Activated CD8-positive, alpha-beta memory T cell treated with anti-CD3 and anti-CD28 coated beads, Interleukin-2, amount 50 U/mL, for 48 hours (primary cell): ENCODE data around the gene TNC.
A peak's percentile ranks its signal among the peaks of the same experiment; 100 is the strongest.

Experiments used
- DNase-seq: peaks from one replicate; pipeline ENCODE4 v3.0.0-alpha.2; 2020

TNC gene

GRCh38 chr9:115042781-115043509, 75.0 kb downstream of the TNC start:
- DNase-seq = no peak

- DNase-seq = no peak
Observed at GRCh38 chr9:115039516-115040120, 78.3 kb downstream of the TNC start.

GRCh38 chr9:115038178-115038577, 79.8 kb downstream of the TNC start:
- no peak for DNase-seq

GRCh38 chr9:115036691-115037090, 81.3 kb downstream of the TNC start:
- DNase-seq = peak; percentile 62

DNA sequence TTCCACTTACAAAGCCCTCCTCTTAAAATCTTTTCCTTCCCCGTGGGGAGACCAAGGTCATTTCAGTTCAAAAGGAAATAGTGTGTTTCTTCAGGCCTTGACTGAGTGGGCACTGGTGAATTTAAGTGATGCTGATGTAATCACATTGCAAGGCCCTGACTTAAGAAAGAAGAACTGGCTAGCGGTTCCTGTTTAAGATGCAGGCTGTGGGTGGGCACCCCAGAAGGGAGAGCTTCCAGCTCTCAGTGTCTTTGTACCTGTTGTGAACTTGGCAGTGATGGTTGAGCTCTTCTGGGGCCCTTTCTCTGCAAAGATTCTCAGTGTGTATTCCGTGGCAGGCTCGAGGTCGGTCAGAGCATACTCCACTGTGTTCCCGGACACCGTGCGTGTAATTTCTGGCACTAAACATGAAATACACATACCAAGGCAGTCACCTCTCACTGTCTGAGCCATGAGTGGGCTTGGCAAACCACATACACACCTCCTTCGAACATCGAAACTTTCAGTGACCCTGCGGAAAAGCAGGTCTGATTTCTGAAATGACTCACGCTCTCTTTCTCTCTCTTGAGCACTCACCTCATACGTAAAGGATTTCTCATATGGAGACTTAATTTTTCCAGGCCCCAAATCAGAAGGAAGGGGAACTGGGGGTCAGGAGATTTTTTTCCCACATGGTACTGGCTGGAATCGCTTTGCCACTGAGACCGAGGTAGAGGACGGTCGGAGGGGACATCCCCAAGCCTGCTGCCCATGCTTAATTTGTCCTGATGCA, 81.9 kb downstream of the TNC start:
- peak; percentile 72 for DNase-seq

DNA sequence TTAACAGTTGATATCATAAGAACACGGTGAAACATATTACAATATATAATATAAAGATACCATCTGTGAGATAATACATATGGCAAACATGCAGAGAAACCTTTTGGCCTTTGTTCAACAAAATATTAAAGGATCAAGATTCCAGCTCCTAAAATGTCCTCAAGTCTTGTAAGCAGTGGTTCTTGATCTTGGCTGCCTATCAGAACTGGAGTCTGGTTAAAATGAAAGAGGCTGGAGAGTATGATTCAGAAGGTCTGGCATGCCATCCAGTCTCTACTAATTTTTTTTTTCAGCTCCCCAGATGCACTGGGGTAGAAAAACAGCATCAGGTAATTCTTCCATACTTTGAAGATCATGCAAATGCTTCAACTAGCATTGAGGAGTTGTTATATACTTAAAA, 83.2 kb downstream of the TNC start:
- no peak for DNase-seq

GRCh38 chr9:115033800-115034199, 84.2 kb downstream of the TNC start:
- no peak for DNase-seq

DNA sequence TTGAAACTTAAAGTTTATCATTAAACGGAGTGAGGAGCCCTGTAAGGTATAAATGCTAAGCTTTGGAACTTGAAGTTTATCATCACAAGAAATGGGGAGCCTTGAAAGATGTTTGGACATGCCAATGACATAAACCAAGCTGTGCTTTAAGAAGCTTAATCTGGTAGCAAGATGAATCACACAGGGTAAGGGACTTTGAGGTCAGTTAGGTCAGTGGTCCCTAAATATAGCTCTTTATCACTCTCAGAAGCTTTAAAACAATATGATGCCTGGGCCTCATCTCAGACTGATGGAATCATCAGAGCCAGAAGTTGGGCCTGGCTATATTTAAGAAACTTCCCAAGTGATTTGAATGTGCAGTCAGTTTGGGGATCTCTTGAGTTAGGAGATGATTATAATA, 85.7 kb downstream of the TNC start:
- no peak for DNase-seq

DNA sequence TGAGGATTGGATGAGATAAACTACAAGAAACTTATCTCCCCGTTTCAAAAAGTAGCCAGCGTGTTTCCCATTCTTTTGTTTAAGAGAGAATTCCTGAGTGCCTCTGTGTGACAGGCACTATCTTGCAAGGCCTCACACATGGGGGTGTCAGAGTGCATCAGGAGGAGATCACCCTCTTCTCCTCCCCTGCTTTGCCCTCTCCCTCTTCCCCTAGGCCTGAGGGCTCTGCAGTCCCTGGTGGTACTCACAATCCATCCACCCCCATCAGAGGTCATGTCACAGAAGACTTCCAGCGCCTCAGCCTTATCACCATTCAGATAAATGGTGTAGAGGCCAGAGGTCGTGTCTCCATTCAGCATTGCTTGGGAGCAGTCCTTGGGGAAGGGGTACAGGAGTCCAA, 88.0 kb downstream of the TNC start:
- no peak for DNase-seq

GRCh38 chr9:115025721-115026120, 92.2 kb downstream of the TNC start:
- no peak for DNase-seq

DNA sequence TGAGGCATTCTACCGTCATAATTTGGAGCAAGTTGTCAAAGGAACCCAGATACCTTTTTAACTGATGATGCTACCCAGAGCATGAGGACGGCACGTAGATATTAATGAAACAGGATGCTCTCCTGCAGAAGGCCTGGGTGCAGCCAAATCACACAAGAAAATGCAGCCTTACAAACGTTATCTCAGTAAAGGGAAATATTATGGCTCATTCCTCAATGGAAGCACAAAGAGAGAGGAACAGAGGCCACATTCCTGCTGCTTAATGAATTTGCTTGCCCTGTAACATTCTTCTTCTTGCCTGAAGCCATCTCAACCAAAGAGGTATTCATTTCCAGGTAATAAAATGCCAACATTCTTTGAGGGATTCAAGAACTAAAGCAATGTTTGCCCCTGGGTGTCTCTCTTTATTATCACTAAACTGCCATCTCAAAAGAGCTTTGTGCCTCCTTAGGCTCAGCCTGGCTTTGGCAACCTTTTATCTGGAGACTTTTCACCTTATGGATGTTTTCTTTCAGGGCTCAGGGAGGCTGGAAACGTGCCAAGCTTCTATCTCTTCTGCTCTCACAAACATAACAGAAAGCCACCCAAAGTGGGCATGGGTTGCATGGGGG, 92.9 kb downstream of the TNC start:
- no peak for DNase-seq

GRCh38 chr9:115022760-115023434, 95.1 kb downstream of the TNC start:
- no peak for DNase-seq

DNA sequence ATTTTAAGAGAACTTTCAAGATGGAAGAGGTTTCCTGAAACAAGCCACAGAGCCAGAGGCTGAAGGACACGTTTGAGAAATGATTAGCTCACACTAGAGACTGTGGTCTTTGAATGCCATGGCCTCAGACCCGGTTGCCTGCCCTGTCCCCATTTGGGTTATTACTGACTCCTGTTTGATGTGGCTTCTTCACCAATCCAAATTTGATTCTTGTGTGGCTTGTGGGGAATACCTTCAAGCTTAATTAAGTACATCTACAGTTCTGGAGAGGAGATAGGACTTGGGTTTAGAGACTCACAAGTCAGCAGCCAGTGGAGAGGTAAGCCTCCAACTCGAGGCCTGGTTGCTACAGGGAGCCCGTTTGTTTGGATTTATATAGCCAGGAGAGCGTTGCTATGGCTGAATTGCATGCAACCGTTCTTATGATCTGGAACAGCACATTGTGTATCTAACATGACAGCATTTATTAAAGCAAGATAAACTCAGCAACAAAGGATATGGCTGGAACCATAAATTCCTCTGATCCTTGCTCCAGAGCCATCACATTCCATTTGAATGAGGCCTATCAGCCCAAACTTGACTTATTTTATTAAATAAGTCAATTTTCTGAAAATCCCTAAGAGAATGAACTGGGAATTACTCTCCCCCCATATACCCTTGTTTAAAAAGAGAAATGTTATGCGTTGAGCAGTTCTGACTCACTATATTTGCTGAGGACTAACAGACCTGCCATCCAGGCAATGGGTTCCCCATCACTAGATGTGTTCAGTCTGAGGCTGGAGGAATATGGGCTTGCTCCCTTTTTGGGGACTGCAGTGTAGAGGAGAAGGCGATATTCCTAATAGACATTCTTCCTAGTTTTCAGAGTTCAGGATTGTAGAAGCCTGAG, 99.2 kb downstream of the TNC start:
- DNase-seq = no peak

DNA sequence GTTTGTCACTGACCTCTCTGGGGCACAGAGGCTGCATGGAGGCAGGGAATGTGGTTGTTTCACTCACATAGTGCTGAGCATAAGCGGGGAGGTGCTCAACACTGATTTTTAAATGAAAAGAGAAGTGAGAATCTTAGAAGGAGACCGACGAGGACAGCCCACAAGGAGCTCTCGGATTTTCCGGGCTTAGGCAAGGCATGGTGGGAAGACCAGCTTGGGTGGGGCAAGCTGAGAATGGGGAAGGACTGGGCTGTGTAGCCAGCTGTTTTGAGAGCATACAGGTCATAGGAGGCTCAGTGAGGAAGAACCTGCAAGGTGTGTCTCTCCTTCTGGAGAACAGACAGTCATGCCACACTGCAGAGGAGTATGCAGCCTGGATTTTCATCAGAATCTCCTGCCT, 101.6 kb downstream of the TNC start:
- no peak for DNase-seq

GRCh38 chr9:115015018-115015635, 102.8 kb downstream of the TNC start:
- no peak for DNase-seq

DNA sequence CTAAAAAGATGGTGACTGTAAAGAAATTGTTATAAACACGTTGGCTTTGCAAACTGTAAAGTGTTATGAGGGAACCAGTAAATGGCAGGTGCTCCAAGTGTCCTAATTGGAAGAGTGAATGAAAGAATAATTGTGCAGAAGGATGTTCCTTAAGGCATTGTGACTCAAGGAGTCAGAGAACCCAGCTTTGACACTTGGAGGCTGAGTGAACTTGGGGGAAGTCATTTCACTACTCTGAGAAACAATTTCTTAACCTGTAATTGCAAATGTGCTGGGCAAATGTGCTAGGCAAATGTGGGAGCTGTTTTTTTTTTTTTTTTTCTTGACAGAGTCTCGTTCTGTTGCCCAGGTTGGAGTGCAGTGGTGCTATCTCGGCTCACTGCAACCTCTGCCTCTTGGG, 103.5 kb downstream of the TNC start:
- no peak for DNase-seq

GRCh38 chr9:115013998-115014397, 104.0 kb downstream of the TNC start:
- DNase-seq = peak; percentile 80

GRCh38 chr9:115012486-115012885, 105.5 kb downstream of the TNC start:
- DNase-seq = no peak

DNA sequence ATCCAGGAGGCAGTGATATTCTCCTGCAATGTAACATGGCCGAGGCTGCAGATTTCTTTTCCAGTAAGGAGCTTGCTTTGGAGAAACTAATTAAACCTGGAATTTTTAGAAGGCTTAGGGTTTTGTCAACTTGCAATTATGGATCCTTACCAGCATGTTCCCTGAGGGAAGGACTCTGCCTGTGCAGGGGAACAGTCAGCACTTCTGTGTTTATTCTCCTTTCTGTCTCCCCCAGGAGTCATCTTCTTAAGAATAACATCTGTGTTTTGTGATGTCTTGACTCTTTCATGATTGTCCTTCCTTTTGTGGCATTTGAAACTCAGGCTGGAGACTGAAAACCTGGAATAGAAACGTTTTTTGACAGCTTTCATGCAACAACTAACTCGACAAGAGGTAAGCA, 107.1 kb downstream of the TNC start:
- DNase-seq = no peak

DNA sequence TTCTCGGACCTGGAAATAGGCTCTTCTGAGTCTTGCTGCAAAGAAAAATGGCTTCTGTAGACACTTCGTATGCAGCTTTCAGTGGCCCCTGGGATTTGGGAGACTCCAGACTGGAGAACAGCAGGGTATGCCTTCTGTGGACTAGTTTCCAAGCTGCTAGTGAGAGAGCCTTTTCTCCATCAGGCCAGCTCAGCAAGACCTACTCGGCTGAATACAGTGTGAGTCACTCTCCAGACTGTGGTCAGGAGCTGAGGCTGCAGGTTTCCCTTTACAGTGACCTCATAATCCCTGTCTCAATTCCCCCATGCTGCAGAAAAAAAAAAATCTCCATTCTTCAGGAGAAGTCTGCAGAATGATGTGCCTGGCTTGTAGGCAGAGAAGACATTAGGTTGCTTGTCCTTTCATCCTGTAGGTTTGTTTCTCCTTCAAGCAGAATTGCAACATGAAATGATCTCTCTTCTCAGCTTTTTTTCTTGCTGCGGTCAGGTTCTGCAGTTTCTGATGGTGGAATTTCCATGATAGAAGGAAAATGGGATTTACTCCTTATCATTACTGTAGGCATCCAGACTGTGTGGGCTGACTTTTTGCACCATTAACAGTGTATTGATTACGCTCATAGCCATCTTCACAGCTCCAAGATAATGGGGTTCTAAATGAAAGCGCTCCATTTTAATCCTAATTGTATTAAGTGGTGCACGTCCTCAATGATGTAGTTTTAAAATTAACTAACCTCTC, 109.3 kb downstream of the TNC start:
- no peak for DNase-seq

- DNase-seq = peak; percentile 61
Observed at GRCh38 chr9:115006660-115007059, 111.3 kb downstream of the TNC start.
